Activated CD4-positive, alpha-beta T cell treated with anti-CD3 and anti-CD28 coated beads, Interleukin-2, amount 50 U/mL, for 48 hours (primary cell): ENCODE data around the gene KCTD1.

Experiments used
- DNase-seq, 2 experiments: peaks; one replicate each; pipeline ENCODE4 v3.0.0-alpha.2; 2020

Gene KCTD1

DNA sequence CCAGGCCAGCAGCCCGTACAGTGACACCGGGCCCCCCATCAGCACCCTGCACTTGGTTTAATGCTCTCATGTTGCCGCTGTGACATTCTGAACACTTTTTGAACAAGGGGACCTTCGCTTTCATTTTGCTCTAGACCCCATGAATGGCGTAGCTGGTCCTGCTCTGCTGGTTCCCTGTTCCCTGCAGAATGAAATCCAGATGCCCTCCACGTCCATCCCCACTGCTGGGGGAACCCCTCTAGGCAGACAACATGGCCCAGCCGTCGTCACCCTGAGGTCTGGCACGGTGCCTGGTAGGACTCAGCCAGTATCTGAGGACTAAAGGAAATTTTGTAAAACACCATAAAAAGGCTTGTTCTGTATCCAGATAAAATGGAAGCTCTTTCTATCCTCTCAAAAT lies 128.6 kb downstream of the KCTD1 start:
- no peak for DNase-seq

DNA sequence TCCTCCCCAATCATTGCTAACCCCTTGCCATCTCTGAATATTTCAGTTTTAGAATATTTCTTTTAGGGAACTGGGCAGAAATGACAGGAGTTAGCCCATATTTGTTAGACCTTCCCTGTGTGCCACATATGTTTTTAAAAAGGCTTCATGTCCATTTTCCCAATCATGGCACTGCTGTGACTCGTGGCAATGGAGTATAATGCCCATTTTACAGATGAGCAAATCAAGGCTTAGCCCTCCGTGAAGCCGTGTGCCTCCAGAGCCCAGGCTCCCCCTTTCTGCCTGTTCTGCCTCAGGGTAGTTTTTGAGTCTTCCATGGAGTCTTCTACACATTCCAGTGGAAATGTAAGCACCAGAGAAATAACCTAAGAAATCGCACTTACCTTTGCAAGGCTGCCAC lies 130.1 kb downstream of the KCTD1 start:
- no peak for DNase-seq

DNA sequence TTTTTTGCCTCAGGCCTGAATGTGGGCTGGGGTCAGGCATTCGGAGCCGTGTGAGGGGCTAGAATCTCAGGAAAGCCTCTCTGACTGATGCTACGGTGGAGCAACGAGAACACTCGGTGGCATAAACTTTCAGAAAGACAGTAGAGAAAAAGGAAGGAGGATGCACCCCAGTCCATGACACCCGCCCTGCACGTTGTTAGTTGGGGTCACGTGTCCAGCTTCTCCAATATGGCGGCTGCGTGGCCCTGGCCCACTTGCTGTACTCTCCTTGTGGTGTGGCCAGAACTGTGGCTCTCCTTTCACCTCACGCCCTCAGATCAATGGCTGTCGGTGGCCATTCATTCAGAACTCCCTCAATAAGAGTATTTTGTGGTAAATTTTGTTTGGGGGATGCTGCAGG lies 131.2 kb downstream of the KCTD1 start:
- DNase-seq: no peak

DNA sequence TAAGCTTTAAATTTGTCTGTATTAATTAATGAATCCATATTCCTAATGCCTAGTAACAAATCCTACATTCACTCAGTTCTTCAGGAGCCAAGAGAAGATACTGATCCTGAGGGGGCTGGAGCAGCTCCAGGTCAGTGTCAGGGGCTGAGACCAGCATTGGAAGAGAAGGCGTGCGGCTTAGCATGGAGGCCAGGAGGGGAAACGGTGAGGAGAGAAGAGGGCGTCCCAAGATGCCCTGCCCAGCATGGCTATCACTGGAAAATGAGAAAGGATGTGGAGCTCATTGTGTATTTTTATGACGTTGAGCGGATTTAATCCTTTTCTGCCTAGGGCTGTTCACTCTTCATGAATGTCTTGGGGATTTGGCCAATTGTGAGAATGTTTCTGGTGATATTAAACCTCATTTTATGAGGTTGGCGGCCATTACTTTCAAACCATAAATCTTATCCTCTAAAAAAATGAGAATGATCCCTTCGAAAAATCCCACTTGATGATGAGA lies 131.7 kb downstream of the KCTD1 start:
- no peak for DNase-seq

DNA sequence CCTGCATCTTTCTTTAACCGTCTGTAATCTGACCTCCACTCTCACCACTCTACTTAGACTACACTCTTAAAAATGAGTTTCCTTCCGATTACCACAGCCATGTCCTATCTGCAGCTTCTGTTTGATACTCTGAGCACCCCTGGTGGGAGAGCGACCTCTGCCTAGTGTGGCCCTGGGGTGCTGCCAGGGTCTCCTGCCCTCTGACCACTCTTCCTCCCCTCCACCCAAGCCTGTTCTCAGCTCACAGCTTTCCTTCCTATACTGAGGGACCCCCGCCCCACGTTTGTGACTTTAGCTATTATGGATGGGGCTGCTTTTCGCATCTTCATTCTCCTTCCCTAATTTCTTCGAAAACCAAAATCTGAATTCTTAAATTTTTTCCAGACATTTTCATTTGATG lies 132.7 kb downstream of the KCTD1 start:
- no peak for DNase-seq

DNA sequence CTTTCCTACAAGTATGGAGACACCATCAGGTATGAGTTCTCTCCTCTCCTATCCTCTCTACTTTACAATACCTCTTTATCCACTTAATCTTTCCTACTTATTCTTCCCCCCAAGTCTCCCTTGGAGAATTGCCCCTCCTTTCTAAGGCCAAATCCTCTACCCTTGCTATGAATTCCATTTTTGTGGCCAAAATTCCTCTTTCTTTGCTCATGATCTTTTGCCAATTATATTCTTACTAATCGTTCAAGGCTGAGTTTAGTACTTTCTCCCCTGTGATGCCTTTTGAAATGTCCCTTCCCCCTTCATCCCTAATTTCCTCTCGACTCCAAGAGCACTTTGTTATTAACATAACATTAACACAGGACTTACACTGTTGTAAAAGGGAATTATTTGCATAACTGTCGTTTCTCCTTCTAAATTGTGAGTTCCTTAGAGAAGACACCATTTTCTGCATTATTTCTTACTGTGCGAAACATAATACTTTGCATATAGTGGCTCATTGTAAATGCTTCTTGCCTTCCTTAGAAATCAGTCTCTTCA lies 133.4 kb downstream of the KCTD1 start:
- DNase-seq: no peak

DNA sequence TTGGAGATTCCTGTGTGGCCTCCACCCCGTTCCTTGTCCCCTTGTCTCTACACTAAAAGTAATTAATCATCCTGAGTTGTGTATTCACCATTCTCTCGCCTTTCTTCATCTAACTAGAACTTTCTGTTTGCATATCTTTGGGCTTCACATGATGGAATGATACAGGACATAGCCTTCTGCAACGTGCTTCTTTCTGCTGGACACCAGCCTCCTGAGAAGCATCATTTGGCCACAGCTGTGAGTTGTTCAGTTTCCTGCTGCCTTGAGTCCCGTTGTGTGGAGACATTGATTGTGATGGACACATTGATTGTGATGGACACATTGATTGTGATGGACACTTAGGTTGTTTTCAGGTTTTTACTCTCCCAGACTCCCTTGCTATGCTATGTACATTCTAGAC lies 139.3 kb downstream of the KCTD1 start:
- no peak for DNase-seq

DNA sequence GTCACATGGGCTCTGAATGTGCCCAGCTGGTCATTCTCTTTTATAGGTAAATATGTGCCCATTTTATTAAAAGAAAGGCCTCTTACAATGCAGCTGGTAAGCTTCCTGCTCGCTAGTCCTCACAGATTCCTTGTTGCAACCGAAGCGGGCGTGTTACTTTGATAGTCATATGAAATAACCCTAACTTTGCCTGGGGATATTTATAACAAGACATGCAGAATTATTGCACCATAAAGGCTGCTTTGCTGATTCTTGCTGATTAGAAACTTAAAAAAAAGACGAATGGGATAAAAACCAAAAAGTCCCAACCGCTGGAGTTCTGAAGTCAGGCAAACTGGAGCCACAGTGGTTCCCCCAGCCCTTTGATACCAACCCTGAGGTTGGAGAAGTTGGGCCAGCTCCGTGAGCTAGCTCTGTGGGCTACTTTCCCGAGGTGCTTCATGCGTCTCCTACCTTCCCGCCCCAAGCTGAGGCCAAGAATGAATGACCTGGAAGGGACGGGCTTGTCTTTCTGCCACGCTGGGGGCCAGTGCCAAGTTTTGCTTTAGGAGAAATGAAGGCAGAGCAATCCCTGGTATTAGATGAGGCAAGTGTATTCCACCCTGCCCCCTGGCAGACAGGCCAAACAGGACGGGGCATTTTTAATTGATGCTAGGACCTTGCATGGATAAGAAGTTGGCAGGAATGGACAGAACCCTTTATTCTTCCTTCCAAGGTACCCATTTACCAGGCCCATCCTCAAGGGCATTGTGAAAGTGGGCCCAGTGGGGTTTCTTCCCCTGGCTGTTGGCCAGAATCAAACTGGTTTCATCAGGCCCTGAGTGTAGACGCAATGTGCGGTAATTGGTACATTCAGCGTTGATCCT lies 140.4 kb downstream of the KCTD1 start:
- no peak for DNase-seq

DNA sequence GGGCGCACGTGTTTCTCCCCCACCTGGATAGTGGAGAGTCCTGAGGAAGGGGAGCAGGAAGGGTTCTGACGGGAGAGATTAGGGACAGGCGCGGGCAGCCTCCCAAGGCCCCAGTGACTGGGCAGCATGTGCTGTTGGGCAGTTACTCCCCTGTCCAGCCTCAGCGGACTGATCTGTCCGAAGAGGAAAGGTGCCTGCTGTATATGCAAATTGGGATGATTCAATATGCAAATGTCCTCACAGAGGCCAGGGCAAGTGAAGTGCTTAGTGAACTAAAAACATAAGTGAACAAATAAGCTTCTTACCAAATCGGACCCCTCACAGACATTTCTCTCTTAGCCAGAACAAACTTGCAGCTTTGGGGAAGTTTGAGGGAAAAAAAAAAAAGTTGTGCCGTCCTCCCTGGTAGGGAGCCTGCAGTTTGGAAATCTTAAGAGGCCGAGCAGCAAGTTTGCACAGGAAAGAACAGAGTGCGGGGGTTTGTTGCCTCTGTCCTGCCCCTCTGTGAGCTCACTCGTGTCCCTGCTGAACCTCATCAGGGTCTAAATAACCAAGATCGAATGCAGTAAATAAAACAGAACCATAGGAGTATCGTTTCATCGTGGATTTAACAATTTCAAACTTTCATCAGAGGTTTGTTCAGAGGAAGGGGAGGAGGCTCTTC lies 141.4 kb downstream of the KCTD1 start:
- no peak for DNase-seq

DNA sequence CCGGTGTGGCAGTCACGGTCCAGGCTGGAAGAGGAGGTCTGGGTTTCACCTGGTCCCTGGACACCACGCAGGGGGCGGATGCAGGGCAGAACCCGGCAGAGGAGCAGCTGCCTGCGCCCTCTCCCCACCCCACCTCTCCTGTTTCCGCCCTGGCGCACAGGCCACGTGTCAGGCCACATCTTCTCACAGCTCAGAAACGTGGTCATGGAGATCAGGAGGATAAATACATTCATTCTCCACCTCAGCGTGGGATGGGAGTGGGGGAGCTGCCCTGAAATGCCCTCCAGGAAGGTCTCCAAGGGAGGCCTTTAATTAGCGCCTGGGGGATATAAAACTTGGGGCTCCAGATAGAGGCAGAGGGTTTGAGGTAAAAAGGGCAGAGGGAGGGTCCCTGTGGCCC lies 142.0 kb downstream of the KCTD1 start:
- DNase-seq: no peak

DNA sequence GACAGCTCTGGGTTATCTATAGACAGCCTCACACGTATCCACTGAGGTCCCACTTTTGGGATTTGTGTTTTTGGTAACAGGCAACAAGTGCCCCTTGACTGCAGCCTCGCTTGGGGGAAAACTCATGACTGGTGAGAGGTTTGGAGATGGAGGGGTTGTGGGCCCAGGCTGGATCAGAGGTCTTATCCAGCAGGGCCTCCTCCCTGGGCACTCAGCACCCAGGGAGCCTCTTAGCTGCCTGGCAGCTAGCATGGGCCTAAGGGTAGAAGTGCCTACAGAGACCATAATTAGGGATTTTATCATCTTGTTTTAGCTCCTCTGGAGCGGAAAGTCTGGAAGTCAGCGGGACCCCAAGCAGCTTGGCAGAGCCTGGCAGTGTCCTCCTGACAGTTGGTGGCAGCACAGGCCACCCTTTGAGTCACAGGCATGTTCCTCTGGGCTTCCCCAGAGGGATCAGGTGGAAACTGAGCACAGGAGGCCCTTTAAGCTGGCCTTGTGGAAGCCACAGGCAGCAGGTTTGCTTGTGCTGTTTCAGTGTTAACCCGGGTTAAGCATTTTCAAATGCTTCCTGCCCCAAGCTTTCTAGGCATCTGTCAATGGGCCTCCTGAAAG lies 143.1 kb downstream of the KCTD1 start:
- peak in 1 of 2 experiments; percentile 8 for DNase-seq
